OCI-M2 (cell line): ENCODE measurements around the gene TEKTIP1.
A peak's percentile ranks its signal among the peaks of the same experiment; 100 is the strongest.

Experiments
- DNase-seq: peaks from one replicate; lab custom pipeline; 2025; ENCODE audit not compliant: unreplicated experiment; lab: John Stamatoyannopoulos, UW

The TEKTIP1 gene

GRCh38 chr19:3538965-3539755 is at the start of gene TEKTIP1:
TSS of gene TEKTIP1 (plus strand) at chr19:3539174. CDS start at chr19:3539178, 4 bp downstream.
- no peak for DNase-seq

GRCh38 chr19:3491396-3492119 is 47.4 kb upstream of the TEKTIP1 start:
- no peak for DNase-seq

- DNase-seq = no peak
These were observed 46.7 kb upstream of the TEKTIP1 start for GRCh38 chr19:3492131-3492839.

GRCh38 chr19:3492919-3493318 is 46.1 kb upstream of the TEKTIP1 start:
- DNase-seq = no peak

- no peak for DNase-seq
These were observed 45.3 kb upstream of the TEKTIP1 start for GRCh38 chr19:3493651-3494050.

- no peak for DNase-seq
These were observed 44.9 kb upstream of the TEKTIP1 start for GRCh38 chr19:3494051-3494450.

GRCh38 chr19:3494559-3494958 is 44.4 kb upstream of the TEKTIP1 start:
- DNase-seq = no peak

- no peak for DNase-seq
These were observed 42.3 kb upstream of the TEKTIP1 start for GRCh38 chr19:3496392-3497273.

- no peak for DNase-seq
These were observed 41.0 kb upstream of the TEKTIP1 start for GRCh38 chr19:3497757-3498520.

GRCh38 chr19:3499738-3500428 is 39.1 kb upstream of the TEKTIP1 start:
- no peak for DNase-seq

- DNase-seq = peak; percentile 83
These were observed 38.4 kb upstream of the TEKTIP1 start, which contains the start of gene DOHH for GRCh38 chr19:3500429-3501101. TSS of gene DOHH (minus strand) at chr19:3500674. CDS start at chr19:3496814, 3,860 bp downstream.

- no peak for DNase-seq
These were observed 37.2 kb upstream of the TEKTIP1 start for GRCh38 chr19:3501780-3502179.

GRCh38 chr19:3503036-3503572 is 35.9 kb upstream of the TEKTIP1 start:
- no peak for DNase-seq

- DNase-seq = no peak
These were observed 34.2 kb upstream of the TEKTIP1 start for GRCh38 chr19:3504735-3505134.

- DNase-seq = peak; percentile 62
These were observed 33.2 kb upstream of the TEKTIP1 start, which contains the start of gene FZR1 for GRCh38 chr19:3505598-3506383. TSS of gene FZR1 (plus strand) at chr19:3506311. CDS start at chr19:3522990, 16,679 bp downstream.

- no peak for DNase-seq
These were observed 32.3 kb upstream of the TEKTIP1 start for GRCh38 chr19:3506384-3507340.
